Nephron (organoid): ENCODE measurements around the gene CCR9.

Experiments
- H3K27ac Mint-ChIP-seq, 3 experiments: 2 replicates each; pipeline ENCODE4 v1.8.0; 2020; ENCODE audit warnings: mixed read lengths in 3 of 3, mild to moderate bottlenecking in 2 of 3, moderate library complexity in 1 of 3
- H3K27me3 Mint-ChIP-seq: 2 replicates; pipeline ENCODE4 v1.8.0; 2021; ENCODE audit warnings: low read depth, mild to moderate bottlenecking, moderate library complexity, mixed read lengths
- H3K36me3 Mint-ChIP-seq: 2 replicates; pipeline ENCODE4 v1.8.0; 2020; ENCODE audit warnings: low read depth, mixed read lengths
- H3K4me1 Mint-ChIP-seq: 2 replicates; pipeline ENCODE4 v1.8.0; 2020; ENCODE audit warnings: mixed read lengths
- H3K4me3 Mint-ChIP-seq, 3 experiments: 2 replicates each; pipeline ENCODE4 v1.8.0; 2020; ENCODE audit warnings: mild to moderate bottlenecking in 3 of 3, mixed read lengths in 3 of 3, moderate library complexity in 2 of 3
- H3K9me3 Mint-ChIP-seq: 2 replicates; pipeline ENCODE4 v1.8.0; 2020; ENCODE audit warnings: mixed read lengths
- TF ChIP-seq, protein P1 (sequence below), 3 experiments: fragments of 200-600 bp; sonication (generic); IDR thresholded peaks; one replicate each; pipeline ENCODE4 v1.5.0; 2021; ENCODE audit warnings: antibody characterized with exemption in 3 of 3; ENCODE audit not compliant: unreplicated experiment in 3 of 3

The CCR9 gene

GRCh38 chr3:45937206-45938042, 51.1 kb downstream of the CCR9 start:
- TF ChIP-seq, protein P1, sequence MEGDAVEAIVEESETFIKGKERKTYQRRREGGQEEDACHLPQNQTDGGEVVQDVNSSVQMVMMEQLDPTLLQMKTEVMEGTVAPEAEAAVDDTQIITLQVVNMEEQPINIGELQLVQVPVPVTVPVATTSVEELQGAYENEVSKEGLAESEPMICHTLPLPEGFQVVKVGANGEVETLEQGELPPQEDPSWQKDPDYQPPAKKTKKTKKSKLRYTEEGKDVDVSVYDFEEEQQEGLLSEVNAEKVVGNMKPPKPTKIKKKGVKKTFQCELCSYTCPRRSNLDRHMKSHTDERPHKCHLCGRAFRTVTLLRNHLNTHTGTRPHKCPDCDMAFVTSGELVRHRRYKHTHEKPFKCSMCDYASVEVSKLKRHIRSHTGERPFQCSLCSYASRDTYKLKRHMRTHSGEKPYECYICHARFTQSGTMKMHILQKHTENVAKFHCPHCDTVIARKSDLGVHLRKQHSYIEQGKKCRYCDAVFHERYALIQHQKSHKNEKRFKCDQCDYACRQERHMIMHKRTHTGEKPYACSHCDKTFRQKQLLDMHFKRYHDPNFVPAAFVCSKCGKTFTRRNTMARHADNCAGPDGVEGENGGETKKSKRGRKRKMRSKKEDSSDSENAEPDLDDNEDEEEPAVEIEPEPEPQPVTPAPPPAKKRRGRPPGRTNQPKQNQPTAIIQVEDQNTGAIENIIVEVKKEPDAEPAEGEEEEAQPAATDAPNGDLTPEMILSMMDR (IDR thresholded peaks at IDR 0.05; ENCODE audit: unreplicated experiment in 3 of 3) = no peak
- Mint-ChIP-seq H3K36me3 (peaks cover 43% of the 10 kb centered on the region), H3K27ac (no peak overlapping the region), H3K4me3 (no peak overlapping the region), H3K9me3 (no peaks in the 10 kb centered on the region), H3K27me3 (no peaks in the 10 kb centered on the region), H3K4me1 (peaks cover 5% of the 10 kb centered on the region)

- Mint-ChIP-seq H3K27me3 (no peaks in the 10 kb centered on the region), H3K4me1 (peaks cover 5% of the 10 kb centered on the region), H3K9me3 (no peaks in the 10 kb centered on the region), H3K27ac (no peak overlapping the region), H3K4me3 (no peak overlapping the region), H3K36me3 (peaks cover 42% of the 10 kb centered on the region)
- TF ChIP-seq, protein P1 (IDR thresholded peaks at IDR 0.05; ENCODE audit: unreplicated experiment in 3 of 3) = no peak
Observed at GRCh38 chr3:45938043-45938435, 51.7 kb downstream of the CCR9 start.

DNA sequence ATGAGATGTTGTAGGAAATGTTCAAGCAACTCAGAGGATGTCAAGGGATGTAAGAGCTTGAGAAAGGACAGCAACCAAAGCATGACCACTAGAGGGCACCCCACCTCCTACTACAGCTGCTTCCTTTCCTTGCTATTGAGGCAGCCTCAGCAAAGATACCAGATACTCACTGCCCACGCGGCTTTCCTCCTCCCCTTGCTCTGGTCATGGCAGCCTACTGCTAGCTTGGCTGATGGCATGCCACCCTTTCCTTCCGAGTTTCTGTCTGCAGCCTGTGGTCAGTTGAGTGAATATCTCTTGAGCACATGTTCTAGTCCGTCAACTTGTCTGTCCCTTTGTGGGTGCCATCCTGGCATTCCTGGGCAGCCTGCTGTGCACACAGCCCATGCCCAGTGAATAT, 52.5 kb downstream of the CCR9 start:
- Mint-ChIP-seq H3K4me1 (peaks cover 5% of the 10 kb centered on the region), H3K27ac (no peak overlapping the region), H3K36me3 (peaks cover 34% of the 10 kb centered on the region), H3K4me3 (no peak overlapping the region), H3K27me3 (no peaks in the 10 kb centered on the region), H3K9me3 (no peaks in the 10 kb centered on the region)
- TF ChIP-seq, protein P1 (IDR thresholded peaks at IDR 0.05; ENCODE audit: unreplicated experiment in 3 of 3) = peak; percentile 82 to 85 (median 82)

GRCh38 chr3:45939341-45939771, 53.0 kb downstream of the CCR9 start:
- peaks cover 29% of the 10 kb centered on the region for H3K36me3 Mint-ChIP-seq
- TF ChIP-seq, protein P1 (IDR thresholded peaks at IDR 0.05; ENCODE audit: unreplicated experiment in 3 of 3) = no peak
- no peak overlapping the region for H3K4me3 Mint-ChIP-seq
- H3K27ac Mint-ChIP-seq = no peak overlapping the region
- no peaks in the 10 kb centered on the region for H3K27me3 Mint-ChIP-seq
- H3K4me1 Mint-ChIP-seq = peaks cover 5% of the 10 kb centered on the region
- no peaks in the 10 kb centered on the region for H3K9me3 Mint-ChIP-seq

DNA sequence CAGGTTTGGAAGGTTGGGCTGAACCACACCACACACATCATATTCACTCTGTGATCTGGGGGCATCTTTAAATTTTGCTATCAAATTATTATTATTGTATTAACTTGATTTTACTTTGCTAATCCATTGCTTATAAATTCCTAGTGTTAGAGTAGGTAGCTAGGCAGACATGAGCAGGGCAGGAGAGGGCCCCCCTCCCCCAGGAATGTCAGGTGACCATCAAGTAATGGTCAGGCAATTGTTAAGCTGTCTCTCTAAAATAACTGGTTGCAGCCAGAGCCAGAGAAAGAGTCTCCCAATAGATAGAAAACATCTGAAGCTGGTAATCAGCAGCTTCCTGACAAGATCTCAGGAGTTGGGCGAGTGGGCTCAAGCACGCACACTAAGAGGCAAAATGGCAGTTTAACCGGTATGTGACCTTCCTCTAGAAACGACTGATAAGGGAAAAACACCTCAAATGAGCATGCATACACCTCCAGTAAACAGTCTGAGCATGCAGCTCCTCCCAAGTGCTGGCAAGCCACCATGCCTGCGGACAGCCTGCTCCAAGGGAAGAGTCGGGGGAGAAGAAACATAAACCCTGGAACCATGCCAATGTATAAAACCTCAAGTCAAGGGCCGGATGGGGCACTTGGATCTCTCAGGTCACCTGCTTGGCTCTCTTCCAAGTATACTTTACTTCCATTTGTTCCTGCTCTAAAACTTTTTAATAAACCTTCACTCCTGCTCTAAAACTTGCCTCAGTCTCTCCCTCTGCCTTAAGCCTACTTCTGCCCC, 53.8 kb downstream of the CCR9 start:
- Mint-ChIP-seq H3K4me3 (no peak overlapping the region), H3K27ac (no peak overlapping the region), H3K9me3 (no peaks in the 10 kb centered on the region), H3K4me1 (peaks cover 5% of the 10 kb centered on the region), H3K27me3 (no peaks in the 10 kb centered on the region), H3K36me3 (peaks cover 22% of the 10 kb centered on the region)
- TF ChIP-seq, protein P1 (IDR thresholded peaks at IDR 0.05; ENCODE audit: unreplicated experiment in 3 of 3) = no peak
